HG03575 (cell line): Measurements from ENCODE around the gene SLC39A9.
A peak's percentile ranks its signal among the peaks of the same experiment; 100 is the strongest.
"Not testable (repeated sequence)": the region's sequence is repeated elsewhere in the genome, so short reads cannot be mapped to it uniquely, and the experiment has no call there.

ENCODE experiments used
- ATAC-seq: cut with Tn5 transposase; IDR thresholded peaks from one replicate; pipeline ENCODE4 v1.9.1; 2021; ENCODE audit not compliant: unreplicated experiment, insufficient number of reproducible peaks, low FRiP score; ENCODE audit errors: extremely low read depth

SLC39A9 gene

DNA sequence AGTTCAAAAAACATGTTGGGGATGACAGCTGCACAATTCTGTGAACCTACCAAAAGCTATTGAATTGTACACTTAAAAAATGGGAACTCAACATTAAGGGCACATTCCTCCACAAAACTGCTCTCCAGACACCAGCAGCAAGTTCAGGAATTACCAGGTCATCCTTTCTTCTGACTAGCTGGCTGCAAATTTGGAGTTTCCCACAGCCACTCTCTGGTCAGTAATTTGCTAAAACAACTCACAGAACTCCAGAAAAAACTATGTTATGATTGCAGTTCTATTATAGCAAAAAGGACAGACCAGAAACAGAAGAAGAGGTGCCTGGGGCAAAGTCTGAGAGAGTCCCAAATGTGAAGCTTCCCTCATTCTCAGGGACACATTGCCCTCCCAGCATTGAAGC lies 65.9 kb downstream of the SLC39A9 start:
- ATAC-seq = no peak

- no peak for ATAC-seq
Observed at GRCh38 chr14:69464829-69465228, 66.3 kb downstream of the SLC39A9 start.

GRCh38 chr14:69468949-69469348 lies 70.5 kb downstream of the SLC39A9 start:
- no peak for ATAC-seq

DNA sequence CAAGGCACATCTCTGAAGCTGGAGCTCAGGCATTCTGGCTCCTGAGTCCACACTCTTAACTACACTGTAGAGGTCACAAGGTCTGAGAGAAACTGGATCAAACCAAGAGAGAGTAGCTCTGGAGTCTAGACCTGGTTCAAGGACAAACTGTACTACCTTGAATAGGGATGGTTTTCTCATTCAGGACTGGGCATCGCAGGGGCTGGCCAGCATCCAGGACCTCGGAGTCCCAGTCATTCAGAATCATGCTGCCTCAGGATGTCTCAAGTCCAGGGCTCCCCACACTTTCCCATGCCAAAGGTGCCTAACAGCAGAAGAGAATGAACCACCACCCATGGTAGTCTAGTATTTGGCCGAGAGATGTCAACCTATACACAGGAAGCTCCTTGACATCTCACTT lies 72.9 kb downstream of the SLC39A9 start:
- no peak for ATAC-seq

DNA sequence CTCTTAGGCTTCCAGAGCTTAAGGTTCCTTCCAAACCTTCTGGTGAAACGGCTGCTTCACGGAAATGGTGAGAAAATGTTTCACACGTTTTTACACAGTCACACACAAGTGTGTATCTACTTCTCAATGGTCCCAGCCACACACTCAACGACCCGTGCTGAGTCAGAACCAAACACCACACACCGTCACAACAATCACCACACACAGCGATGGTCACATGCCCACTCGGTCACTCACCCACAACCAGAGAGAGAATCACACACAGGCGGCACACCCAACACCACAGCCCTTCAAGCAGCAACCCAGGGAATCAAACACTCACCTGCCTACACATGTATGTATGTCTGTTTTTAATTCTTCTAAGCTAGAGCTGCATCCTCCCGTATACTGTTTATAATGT lies 73.4 kb downstream of the SLC39A9 start:
- no peak for ATAC-seq

GRCh38 chr14:69473260-69473659 lies 74.8 kb downstream of the SLC39A9 start:
- ATAC-seq = no peak

GRCh38 chr14:69473946-69474345 lies 75.5 kb downstream of the SLC39A9 start:
- no peak for ATAC-seq

DNA sequence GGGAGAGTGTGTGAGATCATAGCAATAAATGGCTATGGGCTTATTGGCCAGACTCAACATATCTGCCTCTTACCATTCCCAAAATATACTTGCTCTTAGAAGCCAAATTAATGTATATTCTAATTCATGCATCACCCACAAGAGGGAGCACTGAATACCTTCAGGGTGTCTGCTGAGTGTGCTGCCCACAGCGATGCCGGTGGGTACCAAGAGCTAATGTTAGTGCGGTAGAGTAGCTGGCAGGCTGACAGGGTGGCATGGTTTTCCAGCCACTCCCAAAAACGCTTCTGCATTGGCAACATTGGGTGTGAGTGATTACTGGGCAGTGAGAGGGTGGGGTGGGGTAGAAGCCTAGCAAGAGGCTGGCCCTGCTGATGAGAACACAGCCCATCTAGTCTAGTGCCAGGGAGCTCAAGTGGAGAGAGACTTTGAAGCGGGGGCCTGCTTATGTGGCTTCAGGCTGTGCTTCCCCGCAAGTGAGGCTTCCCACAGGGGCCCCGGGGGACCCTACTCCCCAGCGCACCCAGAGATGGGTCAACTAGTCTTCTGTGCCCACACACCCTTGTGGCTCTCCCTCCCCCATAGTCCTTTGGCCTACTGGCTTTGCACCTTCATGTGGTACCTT lies 76.8 kb downstream of the SLC39A9 start:
- no peak for ATAC-seq

GRCh38 chr14:69476824-69477450 lies 78.4 kb downstream of the SLC39A9 start:
- ATAC-seq = not testable (repeated sequence)

DNA sequence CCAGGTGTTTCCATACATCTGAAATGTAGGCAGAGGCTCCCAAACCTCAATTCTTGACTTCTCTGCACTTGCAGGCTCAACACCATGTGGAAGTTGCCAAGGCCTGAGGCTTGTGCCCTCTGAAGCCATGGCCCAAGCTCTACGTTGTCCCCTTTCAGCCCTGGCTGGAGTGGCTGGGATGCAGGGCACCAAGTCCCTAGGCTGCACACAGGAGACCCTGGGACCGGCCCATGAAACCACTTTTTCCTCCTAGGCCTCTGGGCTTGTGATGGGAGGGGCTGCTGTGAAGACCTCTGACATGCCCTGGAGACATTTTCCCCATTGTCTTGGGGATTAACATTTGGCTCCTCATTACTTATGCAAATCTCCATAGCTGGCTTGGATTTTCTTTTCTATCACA lies 79.6 kb downstream of the SLC39A9 start:
- not testable (repeated sequence) for ATAC-seq

DNA sequence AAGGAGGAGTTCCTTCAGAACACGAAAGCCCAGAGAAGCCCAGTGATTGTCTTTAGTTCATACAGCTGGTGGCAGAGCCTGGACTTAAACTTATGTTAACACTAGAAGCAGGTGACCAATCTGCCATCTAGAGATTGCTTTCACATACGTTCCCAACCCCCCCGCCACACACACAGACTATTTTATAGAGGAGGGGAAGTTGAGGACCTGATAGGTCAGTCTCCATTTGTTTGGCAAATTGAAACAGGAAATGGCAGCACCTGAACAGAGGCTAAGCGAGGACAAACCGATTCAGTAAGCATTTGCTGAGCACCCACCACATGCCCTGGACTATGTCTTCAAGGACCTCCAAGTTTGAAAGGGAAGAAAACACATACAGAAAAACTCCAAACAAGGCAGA lies 81.2 kb downstream of the SLC39A9 start:
- no peak for ATAC-seq

- ATAC-seq = no peak
Observed at GRCh38 chr14:69480136-69480535, 81.6 kb downstream of the SLC39A9 start.

- ATAC-seq = peak; percentile 90
Observed at GRCh38 chr14:69481815-69482568, 83.5 kb downstream of the SLC39A9 start.

DNA sequence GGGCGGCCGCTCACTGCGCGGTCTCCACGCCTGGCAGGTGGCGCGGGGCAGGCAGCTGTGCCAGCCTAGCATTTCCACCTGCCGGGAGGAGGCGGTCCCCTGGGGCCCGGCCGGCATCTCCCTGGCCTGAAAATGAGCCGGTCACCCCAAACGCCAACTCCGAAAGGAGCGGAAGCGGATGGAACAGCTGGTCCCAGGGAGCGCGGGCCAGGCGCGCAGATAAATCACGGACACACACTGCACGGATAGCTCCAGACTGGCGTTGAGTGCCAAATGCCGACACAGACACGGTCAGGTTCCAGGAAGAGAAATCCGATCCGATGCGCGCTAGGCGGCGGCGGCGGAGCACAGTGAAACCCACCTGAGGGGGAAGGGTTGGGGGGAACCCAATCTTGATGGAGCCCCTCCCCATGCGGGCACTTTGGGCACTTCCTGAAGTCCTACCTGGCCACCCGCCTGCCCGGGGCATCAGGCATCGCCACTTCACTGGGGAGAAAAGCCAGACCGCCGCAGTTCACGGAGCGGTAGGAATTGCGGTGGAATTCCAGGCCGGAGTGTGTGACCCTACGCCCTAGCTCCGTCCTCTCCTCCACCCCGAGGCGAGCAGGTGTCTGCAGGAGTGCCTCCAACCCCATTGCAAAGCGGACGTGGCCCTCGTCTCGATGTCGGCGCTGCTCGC lies 85.4 kb downstream of the SLC39A9 start:
- no peak for ATAC-seq

DNA sequence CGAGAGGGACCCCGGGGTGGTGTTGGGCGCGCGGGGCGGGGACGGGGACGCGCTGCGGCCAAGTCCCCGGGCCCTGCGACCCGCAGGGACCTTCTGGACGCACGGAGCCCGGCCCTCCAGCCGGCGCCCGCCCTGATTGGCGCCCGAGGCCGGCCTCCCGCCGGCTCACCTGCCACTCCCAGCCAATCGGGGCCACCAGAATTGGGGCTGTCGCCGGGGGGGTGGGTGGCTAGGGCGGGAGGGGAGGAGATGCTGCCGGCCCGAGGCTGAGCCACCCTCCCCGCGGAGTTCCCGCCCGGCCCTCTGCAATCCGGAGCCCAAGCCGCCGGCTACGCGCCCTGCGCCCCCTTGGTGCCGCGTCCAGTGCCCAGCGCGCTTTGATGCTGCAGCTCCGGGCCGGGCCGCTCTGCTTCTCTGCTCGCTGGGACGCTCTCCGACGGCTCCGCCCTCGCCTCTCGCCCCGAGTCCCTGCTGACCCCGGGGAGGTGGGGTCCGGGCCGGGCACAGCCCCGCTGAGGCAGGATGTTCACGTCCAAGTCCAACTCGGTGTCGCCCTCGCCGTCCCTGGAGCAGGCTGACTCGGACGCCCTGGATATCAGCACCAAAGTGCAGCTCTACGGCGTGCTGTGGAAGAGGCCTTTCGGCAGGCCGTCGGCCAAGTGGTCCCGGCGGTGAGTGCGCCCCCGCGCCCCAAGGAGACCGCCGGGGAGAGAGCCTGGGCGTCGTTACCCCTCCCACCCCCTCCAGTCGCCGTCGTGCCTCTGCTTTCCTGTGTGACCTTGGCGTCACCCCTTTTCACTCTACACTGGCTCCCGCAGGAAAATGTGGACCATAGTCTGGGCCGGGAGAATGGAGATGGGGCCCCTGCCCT lies 86.2 kb downstream of the SLC39A9 start, which contains the start of gene PLEKHD1:
Gene PLEKHD1 (plus strand): TSS at position 285 of the 871 bp plus-strand sequence. CDS start 238 bp downstream, at position 523.
- ATAC-seq = no peak

DNA sequence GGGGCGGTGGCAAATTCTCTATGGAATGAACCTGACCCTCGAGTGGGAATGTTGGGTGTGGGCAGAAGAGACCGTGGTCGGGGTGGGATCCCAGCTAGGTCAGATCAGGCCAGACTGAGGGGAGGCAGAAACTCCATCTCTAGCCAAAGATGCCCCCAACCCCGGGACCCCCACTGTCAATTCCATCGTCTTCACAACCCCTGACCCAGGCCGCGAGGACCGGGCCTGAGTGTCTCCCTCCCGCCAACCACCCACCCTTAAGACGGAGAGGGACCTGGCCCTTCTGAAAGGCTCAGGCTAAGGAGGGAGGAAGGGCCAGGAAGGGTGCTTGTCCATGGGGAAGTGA lies 86.8 kb downstream of the SLC39A9 start:
- ATAC-seq = no peak

DNA sequence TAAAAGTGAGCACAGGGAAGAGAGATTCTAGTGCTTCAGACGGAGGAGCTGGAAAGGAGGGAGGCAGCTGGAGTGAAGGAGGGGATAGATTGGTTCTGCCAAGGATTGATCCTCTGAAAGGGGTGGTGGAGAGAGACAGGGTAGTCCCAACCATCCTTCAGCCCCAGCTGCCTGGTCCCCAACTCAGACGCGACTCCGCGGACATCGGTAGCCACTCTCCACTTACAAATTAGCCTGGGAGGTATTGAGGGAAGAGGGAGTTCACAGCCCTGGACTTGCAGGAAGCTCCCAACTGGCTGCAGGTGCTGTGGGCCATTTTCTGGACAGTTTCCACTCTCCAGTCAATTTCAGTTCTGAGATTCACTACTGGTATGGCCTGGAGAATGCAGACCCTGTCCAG lies 87.2 kb downstream of the SLC39A9 start:
- ATAC-seq = no peak

- no peak for ATAC-seq
Observed at GRCh38 chr14:69487226-69487625, 88.7 kb downstream of the SLC39A9 start.

- no peak for ATAC-seq
Observed at GRCh38 chr14:69487771-69488170, 89.3 kb downstream of the SLC39A9 start.
